A673 (cell line): Measurements from ENCODE around the gene SYTL3. TPM values are rescaled to one million over a fixed set of nuclear protein-coding genes. Genes with fewer than 3 reads are reported as not detected.

Experiments
- BruUV-seq: library from RNA; stranded (reverse); fragments of 400-500 nt; replicated peaks from 2 replicates; lab custom pipeline; 2021; lab: Mats Ljungman, UMichigan
- CTCF ChIA-PET: fragments of 300-600 bp; sonication (Branson Sonifier 250); formaldehyde crosslinking; loops from one replicate; lab custom pipeline; 2022; ENCODE audit warnings: antibody characterized with exemption; lab: Charles Lee
- POLR2A ChIA-PET: fragments of 300-600 bp; sonication (Branson Sonifier 250); formaldehyde crosslinking; loops from one replicate; lab custom pipeline; 2022; ENCODE audit warnings: antibody characterized with exemption; ENCODE audit not compliant: low non-redundant PET; lab: Charles Lee
- DNase-seq: peaks from one replicate; pipeline ENCODE4 v3.0.0-alpha.2; 2015; ENCODE audit warnings: low spot score
- H3K27ac ChIP-seq: fragments of 200-600 bp; sonication (generic); 2 replicates; pipeline ENCODE4 v1.5.1; 2016; ENCODE audit warnings: mixed run types, low read depth, mild to moderate bottlenecking, mixed read lengths, antibody characterized with exemption, low read length; ENCODE audit not compliant: poor library complexity, severe bottlenecking
- H3K27me3 ChIP-seq: fragments of 200-600 bp; sonication (generic); replicated peaks from 2 replicates; pipeline ENCODE4 v1.6.1; 2017; ENCODE audit warnings: mixed run types, low read depth, mild to moderate bottlenecking, mixed read lengths, antibody characterized with exemption, low read length; ENCODE audit not compliant: insufficient read depth, poor library complexity
- H3K36me3 ChIP-seq: fragments of 200-600 bp; sonication (generic); 2 replicates; pipeline ENCODE4 v1.6.1; 2016; ENCODE audit warnings: mixed run types, mild to moderate bottlenecking, mixed read lengths, antibody characterized with exemption, low read length; ENCODE audit not compliant: insufficient read depth, poor library complexity, severe bottlenecking
- H3K4me1 ChIP-seq: fragments of 200-600 bp; sonication (generic); 2 replicates; pipeline ENCODE4 v1.6.1; 2017; ENCODE audit warnings: mixed run types, mild to moderate bottlenecking, mixed read lengths, antibody characterized with exemption, low read length; ENCODE audit not compliant: insufficient read depth, poor library complexity, severe bottlenecking
- H3K4me3 ChIP-seq: fragments of 200-600 bp; sonication (generic); 2 replicates; pipeline ENCODE4 v1.5.1; 2016; ENCODE audit warnings: low read depth, mixed run types, mild to moderate bottlenecking, mixed read lengths, low read length; ENCODE audit not compliant: poor library complexity, severe bottlenecking
- H3K9me3 ChIP-seq: fragments of 200-600 bp; sonication (generic); 2 replicates; pipeline ENCODE4 v1.6.1; 2016; ENCODE audit warnings: mixed run types, low read depth, mild to moderate bottlenecking, mixed read lengths, antibody characterized with exemption, low read length; ENCODE audit not compliant: poor library complexity, severe bottlenecking
- EZH2 ChIP-seq: fragments of 200-600 bp; sonication (generic); IDR thresholded peaks from 2 replicates; pipeline ENCODE4 v1.6.1; 2017; ENCODE audit warnings: borderline replicate concordance, low read depth, mild to moderate bottlenecking, mixed read lengths, antibody characterized with exemption, low read length; ENCODE audit not compliant: poor library complexity, severe bottlenecking
- intact Hi-C: fragments of 100-400 bp; cut with micrococcal nuclease; formaldehyde crosslinking; loops from one replicate; pipeline ENCODE4 v1.10.0; 2022; ENCODE audit not compliant: unreplicated experiment
- total RNA-seq: library from RNA; stranded (reverse); gene quantifications from 2 replicates; pipeline ENCODE4 v1.2.3, GENCODE V29; 2021
- TF ChIP-seq, protein P1 (sequence below): fragments of 300-800, 200-600 bp; sonication (generic); conservative IDR thresholded peaks from 2 replicates; pipeline ENCODE4 v1.5.1; 2017; ENCODE audit warnings: low read depth, mild to moderate bottlenecking, antibody characterized with exemption, low read length, moderate library complexity, mixed read lengths

The SYTL3 gene
- total RNA-seq, 1 experiment from 2014 or later = 0.82 TPM

DNA sequence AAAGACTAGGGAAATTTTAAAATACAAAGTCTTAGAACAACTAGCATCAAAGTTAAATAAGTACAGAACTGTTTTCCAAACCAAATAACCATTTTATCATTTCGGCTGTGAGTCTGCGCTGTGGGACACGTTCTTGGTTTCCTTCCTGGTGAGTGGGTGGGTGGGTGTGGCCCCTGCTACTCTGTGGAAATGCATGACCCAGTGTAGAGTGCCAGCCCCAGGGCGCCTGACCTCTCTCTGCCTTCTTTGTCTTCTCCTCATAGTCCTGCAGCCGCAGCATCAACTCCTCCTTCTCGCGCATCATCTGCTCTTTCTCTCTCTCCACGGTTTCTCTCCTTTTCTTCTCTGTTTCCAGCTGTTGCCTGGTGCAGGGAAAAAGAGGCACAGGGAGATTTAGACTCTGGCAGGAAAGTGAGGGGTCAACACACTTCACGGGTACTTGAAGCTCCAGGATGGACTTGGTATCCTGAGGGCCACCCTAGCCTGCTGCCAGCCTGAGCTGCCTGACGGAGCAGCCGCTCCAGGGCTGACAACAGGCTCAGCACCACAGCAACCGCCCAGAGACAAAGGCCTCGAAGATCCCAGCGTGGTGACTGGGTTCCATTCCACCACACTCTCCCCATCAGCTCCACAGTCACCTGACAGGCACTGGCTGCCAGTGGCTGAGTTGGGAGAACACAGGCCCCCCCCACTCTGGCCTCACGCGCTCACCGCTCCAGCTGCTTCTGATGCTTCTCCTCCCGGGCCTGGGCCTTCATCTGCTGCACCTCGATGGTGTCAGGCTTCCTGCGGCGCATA, 120.9 kb downstream of the SYTL3 start:
- Histone ChIP-seq H3K27me3 (no peaks in the 10 kb centered on the region), H3K27ac (no peak overlapping the region), H3K4me3 (no peak overlapping the region), H3K36me3 (peaks cover 95% of the 10 kb centered on the region), H3K9me3 (no peaks in the 10 kb centered on the region), H3K4me1 (peaks cover 22% of the 10 kb centered on the region)
- TF ChIP-seq EZH2 = no peak
- TF ChIP-seq, protein P1, sequence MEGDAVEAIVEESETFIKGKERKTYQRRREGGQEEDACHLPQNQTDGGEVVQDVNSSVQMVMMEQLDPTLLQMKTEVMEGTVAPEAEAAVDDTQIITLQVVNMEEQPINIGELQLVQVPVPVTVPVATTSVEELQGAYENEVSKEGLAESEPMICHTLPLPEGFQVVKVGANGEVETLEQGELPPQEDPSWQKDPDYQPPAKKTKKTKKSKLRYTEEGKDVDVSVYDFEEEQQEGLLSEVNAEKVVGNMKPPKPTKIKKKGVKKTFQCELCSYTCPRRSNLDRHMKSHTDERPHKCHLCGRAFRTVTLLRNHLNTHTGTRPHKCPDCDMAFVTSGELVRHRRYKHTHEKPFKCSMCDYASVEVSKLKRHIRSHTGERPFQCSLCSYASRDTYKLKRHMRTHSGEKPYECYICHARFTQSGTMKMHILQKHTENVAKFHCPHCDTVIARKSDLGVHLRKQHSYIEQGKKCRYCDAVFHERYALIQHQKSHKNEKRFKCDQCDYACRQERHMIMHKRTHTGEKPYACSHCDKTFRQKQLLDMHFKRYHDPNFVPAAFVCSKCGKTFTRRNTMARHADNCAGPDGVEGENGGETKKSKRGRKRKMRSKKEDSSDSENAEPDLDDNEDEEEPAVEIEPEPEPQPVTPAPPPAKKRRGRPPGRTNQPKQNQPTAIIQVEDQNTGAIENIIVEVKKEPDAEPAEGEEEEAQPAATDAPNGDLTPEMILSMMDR = no peak
- ChIA-PET POLR2A (no interaction called here), CTCF (no interaction called here)
- intact Hi-C loops = no loop called here
- no TSS peak for BruUV-seq
- no peak for DNase-seq

DNA sequence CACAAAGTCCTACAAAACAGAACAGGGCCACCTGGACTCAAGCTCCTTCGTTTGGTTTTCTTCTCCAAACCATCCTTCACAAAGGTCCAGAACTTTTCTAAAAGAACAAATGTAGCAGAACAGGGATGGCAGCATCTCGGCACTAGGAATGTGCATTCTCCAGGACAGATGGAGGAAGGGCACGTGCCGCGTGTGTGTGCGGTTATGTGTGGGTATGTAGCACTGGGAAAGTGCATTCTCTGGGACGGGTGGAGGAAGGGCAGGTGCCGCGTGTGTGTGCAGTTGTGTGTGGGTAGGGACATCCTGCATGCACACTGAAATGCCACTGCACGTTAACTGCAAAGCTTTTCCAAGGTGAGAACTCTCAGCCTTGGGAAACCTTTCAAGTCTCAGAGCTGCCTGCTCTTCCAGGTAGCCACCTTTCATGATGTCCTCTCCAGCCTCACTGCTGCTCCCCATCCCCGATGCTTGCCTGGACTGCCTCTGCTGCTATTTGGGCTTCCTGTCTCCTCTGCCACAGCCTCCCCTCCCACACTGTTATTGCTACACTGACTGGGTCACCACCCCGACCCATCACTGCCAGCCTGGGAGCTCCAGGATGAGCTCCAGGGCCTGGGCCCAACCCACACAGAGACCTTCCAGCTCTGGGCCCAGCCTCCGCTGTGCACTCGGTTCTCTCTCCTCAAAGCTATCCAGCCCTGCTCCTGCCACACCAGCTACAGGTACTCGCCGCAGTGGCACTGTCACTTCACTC, 121.7 kb downstream of the SYTL3 start:
- Histone ChIP-seq H3K4me1 (peaks cover 22% of the 10 kb centered on the region), H3K36me3 (peaks cover 95% of the 10 kb centered on the region), H3K27ac (no peak overlapping the region), H3K27me3 (no peaks in the 10 kb centered on the region), H3K4me3 (no peak overlapping the region), H3K9me3 (no peaks in the 10 kb centered on the region)
- TF ChIP-seq, protein P1 = no peak
- no peak for TF ChIP-seq EZH2
- intact Hi-C loops = no loop called here
- ChIA-PET CTCF (no interaction called here), POLR2A (no interaction called here)
- no peak for DNase-seq
- no TSS peak for BruUV-seq

DNA sequence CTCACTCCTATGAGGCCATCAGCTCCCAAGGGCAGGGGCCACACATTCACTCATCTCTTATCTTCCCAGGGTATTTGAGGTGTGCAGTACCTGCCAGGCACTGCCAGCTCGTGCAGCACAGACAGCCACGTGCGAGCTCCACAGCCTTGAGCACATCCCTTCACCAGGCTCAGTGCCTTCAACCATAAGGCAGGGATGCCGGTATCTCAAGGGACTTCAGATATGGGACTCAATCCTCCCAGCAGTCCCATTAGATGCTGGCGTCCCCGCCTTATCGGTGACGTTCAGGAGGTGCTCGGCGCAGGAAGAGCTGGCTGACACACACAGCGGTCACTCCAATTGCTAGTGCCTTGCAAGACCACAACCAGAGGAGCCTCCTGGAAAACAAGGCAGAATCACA, 122.3 kb downstream of the SYTL3 start:
- Histone ChIP-seq H3K27me3 (no peaks in the 10 kb centered on the region), H3K36me3 (peaks cover 95% of the 10 kb centered on the region), H3K4me1 (peaks cover 22% of the 10 kb centered on the region), H3K27ac (no peak overlapping the region), H3K4me3 (no peak overlapping the region), H3K9me3 (no peaks in the 10 kb centered on the region)
- POLR2A ChIA-PET = no interaction called here
- BruUV-seq = no TSS peak
- DNase-seq = no peak
- CTCF ChIA-PET = no interaction called here
- no peak for TF ChIP-seq EZH2
- TF ChIP-seq, protein P1 = no peak
- intact Hi-C loops = no loop called here
